ENCODE data around the gene TEAD1.
"Not testable (repeated sequence)": the region's sequence is repeated elsewhere in the genome, so short reads cannot be mapped to it uniquely, and the experiment has no call there.

TEAD1 gene

DNA sequence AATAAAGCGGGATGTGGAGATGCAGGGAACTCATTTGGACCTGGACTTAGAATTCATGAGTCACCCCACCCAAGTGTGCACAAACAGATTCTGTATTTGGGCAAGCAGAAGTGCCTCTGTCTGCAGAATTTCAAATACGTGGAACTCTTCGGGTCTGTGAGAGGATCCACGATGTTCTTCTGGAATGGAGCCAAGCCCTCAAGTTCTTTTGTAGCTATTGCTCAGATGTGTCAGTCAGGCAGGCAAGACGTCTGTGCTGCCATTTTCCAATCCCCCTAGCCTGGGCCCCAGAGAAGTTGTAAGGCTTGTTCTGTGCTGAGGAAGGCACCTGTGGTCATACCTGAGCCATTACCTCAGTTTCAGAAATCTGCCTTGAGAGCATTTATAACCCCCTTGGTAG is 202.1 kb downstream of the TEAD1 start:
- DNase-seq, result no peak

DNA sequence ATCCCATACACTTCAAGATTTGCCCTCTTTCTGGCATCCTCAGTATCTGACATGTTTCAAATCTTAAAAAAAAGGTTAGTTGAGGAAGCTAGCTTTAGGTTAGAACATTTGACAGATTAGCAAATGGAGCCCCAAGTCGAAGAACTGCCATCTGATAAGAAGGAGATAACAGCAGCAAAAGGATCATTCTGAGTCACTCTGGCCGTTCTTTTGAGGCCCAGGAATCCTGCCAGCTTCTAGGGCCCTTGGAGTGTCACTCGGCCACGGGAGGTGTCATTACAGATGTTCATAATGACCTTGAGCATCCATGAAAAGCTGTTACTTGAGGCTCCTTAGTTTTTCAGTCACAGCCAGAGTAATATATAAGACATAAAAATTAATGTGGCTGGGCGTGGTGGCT is 202.8 kb downstream of the TEAD1 start:
- DNase-seq, result no peak

DNA sequence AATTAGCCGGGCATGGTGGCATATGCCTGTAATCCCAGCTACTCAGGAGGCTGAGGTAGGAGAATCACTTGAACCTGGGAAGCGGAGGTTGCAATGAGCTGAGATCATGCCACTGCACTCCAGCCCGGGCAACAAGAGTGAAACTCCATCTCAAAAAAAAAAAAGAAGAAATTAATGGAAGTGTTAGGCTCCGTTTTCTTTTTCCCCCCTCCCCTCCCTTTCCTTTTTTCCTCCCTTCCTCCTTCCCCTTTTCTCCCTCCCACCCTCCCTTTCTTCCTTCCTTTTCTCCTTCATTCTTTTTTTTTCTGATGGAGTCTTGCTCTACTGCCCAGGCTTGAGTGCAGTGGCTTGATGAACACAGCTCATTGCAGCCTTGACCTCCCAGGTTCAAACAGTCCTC is 203.3 kb downstream of the TEAD1 start:
- DNase-seq, result not testable (repeated sequence)

DNA sequence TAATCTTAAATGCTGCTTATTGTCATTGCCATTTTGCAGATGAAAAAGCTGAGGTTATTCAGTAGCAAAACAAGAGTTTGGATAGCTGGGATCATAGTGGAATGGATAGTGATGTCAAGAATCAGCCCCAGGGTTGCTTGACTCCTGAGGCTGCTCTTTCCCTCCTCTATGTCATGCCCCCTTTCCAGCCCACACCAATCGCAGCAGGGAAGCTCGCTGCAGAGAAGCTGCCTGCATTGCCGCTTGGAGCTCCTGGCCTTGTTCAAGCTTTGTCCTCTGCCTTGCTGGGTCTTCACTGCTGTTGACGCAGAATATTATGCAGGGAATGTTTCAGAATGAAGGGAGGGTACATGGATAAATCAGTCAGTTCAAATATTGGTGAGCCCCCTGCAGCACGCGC is 206.1 kb downstream of the TEAD1 start:
- no peak for DNase-seq

DNA sequence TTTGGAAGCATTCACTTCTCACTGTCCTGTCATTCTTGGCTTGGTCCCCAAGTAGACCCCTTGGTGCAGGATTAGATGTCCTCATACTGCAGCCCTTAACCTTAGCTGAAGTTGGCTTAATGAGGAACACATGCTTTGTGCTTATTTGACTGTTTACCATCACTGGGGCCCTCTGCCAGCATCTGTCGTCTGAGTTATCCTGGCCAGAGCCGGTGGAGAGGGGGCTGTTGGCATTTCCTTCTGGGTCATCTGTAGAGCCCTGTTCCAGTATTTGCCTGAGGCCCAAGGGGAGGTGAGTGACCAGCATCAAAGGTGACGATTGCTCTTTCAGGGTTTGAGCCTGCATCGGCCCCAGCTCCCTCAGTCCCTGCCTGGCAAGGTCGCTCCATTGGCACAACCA is 208.4 kb downstream of the TEAD1 start:
- DNase-seq, result no peak

DNA sequence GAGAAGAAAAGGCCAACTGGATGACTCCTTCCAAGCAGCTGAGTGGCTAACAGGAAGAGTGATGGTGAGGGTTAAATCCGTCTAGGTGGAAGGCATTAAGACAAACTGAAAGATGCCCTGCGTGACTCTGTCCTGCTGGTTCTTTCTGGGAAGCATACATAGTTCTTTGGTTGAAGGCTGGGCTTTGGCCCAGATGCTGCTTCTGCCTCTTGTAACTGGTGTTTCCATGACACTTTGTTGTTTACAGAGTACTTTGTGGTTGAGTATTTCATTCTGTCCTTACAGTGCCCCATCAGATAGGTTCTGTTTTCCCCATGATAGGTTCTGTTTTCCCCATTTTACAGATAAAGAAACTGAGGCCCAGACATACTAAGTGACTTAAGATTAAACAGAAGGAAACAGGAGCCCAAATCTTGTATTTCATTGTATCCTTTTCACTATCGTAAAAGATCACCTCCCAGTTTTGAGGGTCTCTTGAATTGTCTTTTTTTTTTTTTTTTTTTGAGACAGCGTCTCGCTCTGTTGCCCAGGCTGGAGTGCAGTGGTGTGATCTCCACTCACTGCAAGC is 210.6 kb downstream of the TEAD1 start:
- peak; percentile 13 for DNase-seq

DNA sequence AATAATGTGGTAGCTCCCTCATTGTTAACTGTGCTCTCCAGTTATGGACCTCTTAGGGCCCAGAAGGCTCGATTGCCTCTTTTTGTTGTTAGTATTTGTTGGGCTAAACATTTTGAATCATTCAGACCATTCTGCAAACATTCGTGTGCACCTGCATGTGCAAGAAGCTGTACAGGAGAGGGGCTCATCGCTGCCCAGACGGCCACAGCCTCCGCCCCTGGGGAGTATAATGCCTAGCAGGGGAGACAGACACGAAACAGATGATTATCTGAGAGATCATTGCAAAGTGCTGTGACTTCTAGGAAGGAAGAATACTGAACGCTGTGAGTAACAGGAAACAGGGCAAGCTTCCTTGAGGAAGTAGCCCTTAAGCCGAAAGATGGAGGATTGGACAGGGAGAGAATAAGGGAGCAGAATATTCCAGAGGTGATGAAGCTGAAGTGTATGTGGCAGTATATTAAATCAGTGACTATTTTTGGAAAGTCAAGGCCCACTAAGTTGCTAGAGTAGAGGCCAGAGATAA is 211.6 kb downstream of the TEAD1 start:
- no peak for DNase-seq

DNA sequence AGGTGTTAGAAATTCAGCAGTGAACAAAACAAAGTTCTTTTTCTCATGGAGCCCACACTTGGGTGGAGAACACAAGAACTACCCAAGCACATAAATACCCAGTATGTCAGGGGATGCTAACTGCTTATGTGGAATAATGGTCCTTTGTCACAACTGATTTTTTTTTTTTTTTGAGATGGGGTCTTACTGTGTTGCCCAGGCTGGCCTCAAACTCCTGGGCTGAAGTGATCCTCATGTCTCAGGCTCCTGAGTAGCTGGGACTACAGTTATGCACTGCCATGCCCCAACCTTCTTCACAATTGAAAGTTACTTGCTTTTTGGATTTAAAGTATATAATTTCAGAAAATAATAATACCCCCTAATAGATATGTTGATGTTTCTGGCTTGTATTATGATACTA is 212.3 kb downstream of the TEAD1 start:
- no peak for DNase-seq

DNA sequence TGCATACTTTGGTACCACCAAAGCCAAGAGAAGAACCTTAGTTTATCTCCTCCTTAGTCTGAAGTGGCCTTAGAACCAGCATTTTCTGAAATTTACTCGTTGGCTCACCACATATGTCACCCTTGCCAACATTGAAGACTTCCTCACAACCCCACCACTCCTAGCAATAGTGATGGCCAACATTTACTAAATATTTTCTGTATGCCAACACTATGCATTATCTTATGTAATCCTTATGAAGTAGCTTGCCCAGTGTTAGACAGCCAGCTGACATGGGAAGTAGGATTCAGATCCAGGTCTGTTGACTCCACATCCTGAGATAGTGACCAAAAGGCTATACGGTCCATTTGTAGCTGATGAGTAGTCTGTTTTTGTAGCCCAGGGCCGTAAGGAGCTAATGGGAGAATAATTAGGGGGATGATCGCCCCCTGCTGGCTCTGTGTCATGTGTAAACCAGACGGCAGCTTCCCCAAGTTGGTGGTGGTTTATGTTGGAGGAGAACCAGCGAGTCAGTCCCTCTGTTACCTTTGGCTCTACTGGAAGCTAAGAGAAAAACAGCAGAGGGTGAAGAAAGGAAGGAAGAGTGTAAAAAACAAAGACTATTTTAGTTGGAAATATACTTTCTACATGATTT is 214.4 kb downstream of the TEAD1 start:
- DNase-seq, result peak; percentile 89

DNA sequence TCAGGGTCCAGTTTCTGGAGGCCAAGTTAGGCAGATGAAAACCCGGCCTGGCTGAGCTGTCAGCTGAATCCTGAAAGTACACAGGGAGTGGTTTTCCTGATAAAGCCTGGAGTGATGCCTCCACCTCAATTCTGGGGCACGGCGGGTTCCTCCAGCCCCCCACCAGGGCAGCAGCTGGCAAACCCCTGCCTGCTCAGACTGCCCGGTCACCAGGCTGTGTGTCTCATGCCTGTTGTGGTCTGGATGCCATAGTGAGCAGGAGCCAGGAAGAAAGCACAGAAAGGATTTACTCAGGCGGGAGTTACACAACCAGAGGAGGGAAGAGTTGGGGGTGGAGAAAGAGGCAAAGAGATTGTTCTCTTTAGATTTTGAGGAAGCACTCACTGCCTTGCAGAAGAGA is 215.0 kb downstream of the TEAD1 start:
- no peak for DNase-seq

DNA sequence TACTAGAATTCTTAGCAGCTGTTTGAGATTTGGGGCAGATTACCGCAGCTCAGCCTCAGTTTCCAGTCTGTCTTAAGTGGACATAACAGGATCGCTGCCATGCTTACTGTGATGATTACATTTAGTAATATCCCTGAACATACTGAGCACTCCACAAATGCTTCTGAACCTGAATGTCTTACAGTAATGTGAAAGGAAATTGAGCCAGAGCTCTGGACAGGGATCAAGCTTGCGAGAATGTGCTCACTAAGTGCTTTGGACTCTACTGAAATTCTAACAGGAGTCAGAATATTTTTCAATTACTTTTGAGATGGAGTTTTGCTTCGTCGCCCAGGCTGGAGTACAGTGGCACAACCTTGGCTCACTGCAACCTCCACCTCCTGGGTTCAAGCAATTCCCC is 216.3 kb downstream of the TEAD1 start:
- DNase-seq, result no peak

DNA sequence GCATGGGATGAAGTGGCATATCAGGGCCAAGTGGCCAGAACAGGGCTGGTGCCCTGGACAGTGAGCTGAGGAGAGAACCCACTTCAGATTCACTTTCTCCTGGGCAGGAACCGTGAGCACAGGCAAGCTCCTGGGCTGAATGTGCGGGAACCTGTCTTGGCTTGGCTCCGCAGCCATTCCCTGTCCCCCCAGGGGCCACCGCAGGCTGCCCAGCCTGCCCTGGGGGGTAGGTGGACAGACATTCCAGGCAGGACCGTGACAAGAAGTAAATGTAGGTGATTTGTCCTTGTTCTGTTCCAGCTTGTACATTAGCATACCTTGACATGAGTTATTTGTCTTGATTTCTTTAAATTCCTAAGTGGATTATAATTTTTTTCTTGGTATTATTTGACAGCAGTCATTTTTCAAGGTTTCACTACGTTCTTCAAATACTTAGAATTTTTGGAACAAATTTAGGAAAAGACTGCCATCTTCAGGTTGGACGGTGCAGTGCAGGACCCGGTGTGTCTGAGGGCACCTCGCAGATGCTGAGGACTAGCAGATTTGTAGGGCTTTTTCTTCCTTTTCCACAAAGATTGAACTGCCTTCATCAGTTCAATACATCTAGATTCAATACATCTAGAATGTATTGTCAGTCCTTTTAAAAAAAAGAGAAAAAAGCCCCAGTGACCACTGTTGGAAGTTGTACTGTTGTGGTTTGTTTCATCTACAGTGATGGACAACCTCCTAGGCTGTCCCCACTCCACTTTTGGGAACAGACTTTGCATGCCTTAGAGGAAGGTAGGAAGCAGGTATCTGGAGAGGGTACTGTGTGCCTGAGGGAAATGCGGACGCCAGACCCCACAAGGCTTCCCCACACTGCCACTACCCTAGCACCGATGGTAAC is 219.8 kb downstream of the TEAD1 start:
- peak; percentile 73 for DNase-seq

DNA sequence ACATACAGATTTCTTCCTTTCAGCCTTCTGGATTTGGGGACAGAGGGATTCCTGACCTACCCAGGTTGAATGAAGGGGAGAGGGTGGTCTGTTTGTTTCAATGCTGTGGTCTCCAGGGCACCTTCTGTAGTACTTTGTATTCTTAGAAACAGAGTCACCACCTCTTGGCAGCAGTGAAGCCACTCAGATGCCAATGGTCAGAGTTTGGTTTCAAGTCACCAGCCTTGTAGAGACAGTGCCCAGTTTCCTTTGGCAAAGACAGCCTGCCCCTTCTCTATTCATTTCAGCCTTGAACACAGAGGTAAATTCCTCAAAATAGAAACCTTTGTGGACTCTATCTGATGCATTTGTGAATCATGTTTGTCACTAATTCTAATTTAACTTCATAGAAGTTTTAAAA is 223.2 kb downstream of the TEAD1 start:
- DNase-seq, result no peak

DNA sequence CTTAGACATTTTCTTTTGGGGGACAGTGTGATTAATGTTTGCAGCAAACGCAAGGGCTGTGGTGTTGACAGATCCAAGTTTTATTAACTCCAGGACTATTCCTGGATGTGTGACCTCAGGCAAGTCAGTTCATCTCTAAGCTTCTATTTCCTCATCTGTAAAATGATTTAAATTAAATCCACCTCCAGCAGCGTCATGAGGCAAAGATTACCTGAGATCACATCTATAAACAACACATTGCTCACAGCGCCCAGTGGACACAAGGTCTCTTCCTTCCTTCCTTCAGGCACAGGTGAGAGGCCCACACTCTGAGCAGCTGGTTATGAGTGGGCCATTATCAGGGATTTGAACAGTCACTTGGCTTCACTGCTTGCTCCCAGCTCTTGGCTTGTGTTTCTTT is 223.6 kb downstream of the TEAD1 start:
- no peak for DNase-seq

DNA sequence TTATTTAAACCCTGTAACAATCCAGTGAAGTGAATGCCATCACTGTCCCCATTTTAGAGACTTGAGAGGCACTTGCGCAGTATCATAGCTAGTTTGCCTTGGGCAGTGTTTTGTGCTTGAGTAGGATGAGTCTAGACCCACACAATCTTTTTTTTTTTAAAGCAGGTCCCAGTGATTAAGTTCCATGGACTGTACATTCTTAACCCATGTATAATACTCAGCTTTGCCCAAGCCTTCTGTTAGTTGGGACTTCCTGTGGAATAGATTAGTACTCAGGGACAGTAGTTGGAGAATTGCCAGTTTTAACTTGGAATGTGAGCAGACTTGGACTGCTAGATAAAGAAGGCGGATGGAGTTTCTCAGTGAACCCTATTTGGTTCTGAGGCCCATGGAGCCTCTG is 226.3 kb downstream of the TEAD1 start:
- no peak for DNase-seq

DNA sequence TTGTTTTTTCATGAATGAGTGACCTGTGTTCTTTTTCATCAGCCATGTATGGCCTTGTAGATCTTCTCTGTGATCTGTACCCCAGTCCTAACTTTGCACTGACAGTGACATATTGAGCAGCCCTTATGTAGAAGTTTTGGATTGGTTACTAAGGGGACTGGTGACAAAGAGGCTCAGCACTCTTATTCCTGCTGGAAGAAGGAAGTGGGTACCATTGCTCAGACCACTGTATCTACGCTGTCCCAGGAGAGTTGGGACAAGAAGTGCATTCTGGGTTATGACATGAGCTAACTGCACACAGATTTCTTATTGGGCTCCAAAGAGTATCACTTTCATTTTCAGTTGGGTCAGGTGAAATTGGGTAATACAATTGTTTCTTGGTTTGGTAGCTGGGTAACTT is 227.1 kb downstream of the TEAD1 start:
- no peak for DNase-seq

DNA sequence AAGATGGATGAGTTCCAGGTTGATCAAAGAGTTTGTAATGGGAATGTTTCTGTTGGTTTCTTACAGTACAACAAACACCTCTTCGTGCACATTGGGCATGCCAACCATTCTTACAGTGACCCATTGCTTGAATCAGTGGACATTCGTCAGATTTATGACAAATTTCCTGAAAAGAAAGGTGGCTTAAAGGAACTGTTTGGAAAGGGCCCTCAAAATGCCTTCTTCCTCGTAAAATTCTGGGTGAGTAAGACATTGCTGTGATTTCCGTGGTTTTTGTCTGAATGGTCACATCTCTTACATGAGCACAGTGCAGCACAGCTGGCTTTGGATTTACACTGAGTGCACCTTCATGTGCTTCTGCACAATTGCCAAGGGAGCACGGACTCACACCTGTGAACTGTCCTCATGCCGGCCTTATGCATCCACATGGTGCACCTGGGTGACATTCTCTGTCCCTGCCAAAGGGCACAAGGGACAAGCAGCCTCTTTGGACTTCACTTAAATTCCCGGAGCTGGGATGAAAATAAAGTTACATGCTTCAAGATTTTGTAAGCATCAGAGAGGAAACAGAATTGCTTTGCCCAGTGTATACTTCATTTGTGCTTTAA is 227.8 kb downstream of the TEAD1 start:
- DNase-seq, result no peak

DNA sequence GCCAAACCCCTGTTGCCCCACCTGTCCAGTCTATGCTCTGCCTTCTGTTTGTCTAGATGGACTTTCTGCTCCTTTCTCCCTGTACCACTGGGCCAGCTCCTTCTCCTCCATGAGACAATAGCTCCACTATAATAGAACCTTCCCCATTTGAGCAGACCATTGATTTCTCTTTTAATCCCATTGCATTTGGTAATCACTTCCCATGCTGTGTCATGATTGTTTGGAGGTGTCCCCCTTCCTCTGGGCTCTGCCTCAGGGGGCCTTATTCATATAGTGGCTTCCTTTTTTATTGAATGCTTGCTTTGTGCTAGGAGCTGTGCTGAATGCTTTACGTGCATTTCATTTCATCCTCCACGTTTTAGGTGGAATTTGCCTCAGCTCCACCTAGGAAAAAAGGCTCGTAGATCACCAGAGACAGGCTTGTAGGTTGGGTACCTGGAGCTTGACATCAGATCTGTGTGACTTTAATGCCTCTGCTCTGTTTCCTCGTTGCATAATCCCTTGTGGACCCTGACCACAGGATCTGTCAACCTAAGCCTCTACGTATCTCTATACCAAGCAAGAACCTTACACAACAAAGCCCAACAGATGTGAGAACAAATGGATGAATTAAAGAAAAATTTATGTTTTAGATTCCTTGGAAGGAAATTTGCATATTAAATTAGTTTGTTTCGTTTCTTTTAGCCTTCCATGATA is 228.7 kb downstream of the TEAD1 start:
- DNase-seq, result no peak

DNA sequence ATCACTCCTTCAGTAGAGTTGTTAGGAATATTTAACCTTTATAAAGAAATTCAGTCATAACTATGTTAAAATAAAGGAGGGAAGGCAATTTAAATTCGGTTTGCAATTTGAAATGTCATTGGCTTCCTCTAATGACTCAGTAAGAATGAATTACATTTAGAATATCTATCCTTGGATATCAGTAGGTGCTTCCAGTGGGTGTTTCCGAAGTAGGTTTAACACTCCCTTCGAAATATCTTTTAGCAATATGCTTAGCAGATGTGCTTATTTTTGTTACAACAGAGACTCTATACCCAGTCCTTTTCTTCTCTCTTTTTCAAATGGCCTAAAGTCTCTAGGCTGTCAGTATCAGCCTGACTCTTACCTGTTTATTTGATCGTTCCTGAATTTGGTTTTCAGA is 231.2 kb downstream of the TEAD1 start:
- DNase-seq, result no peak

DNA sequence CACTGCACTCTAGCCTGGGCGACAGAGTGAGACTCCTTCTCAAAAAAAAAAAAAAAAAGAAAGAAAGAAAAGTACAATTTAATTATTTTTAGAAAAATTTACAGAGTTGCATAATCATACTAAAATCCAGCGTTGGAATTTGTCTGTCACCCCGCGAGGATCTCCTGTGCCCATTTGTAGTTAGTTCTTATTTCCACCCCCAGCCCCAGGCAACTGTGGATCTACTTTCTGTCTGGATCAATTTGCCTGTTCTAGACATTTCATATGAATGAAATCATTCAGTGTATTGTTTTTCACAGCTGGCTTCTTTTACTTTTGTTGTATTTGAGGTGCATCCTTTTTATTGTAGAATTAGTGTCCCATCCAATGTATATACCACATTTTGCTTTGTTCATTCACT is 232.3 kb downstream of the TEAD1 start:
- no peak for DNase-seq

DNA sequence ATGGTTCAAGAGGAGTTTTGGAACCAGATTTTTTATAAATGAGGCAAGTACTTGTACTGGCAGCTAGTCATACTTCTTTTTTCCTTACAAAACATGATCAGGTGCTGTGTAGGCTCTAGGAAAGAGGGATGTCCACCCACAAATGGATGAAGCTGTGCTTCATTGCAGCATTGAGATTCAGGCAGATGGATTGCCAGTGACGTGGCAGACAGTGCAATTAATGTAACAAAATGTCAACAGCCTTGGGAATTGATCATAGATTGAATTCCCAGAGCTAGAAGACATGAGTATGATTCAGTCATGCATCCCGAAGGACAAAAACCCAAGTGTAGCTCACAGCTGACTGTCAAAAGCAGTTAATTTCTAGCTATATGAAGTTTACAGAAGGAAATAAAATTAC is 235.7 kb downstream of the TEAD1 start:
- no peak for DNase-seq

DNA sequence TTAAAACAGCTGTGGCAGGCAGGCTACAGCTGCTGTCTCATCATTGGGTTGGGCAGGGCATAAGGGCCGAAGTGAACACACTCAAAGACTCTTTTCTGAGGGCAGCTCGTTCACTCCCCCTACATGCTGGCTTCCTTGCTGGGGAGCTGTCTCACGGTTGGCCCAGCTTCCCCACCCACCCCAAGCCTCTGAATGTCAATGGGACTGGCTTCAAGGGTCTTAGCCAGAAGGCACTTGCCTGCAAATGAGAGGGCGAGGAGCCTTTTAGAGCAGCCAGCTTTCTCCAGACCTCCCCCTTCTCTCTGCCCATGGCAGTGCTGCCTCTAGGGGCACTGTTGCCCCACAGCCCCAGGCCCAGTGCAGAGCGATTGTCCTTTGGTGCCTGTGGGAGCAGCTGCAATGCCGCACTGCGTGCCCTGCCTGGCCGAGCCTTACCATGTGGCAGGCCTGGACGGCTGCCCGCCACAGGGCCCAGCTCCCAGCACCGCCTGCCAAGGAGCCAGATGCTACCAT is 240.2 kb downstream of the TEAD1 start:
- DNase-seq, result peak; percentile 47

DNA sequence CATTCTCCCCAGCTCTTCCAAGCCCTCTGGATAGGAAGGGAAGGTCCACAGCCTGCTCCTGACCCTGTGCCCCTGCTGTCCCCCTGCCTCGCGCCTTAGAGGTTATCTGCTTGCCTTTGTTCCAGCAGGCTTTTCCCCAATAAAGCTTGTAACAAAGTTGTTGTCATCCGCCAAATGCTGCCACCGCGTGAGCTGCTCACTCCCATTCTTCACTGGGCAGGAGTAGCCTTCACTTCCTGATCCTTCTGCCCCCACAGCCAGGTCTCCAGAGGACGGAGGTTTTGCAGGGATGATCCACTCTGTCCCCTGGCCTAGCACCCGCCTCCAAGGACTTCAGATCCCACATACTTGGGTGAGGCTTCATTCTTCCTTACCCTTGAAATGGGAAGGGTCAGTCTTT is 240.9 kb downstream of the TEAD1 start:
- DNase-seq, result no peak
